GM19397 (cell line): ENCODE measurements around the gene FBXO10.
"Not testable (repeated sequence)": the region's sequence is repeated elsewhere in the genome, so short reads cannot be mapped to it uniquely, and the experiment has no call there.

Source experiments
- ATAC-seq: cut with Tn5 transposase; IDR thresholded peaks from one replicate; pipeline ENCODE4 v1.9.1; 2021; ENCODE audit warnings: mild to moderate bottlenecking, moderate library complexity; ENCODE audit not compliant: unreplicated experiment

The FBXO10 gene

DNA sequence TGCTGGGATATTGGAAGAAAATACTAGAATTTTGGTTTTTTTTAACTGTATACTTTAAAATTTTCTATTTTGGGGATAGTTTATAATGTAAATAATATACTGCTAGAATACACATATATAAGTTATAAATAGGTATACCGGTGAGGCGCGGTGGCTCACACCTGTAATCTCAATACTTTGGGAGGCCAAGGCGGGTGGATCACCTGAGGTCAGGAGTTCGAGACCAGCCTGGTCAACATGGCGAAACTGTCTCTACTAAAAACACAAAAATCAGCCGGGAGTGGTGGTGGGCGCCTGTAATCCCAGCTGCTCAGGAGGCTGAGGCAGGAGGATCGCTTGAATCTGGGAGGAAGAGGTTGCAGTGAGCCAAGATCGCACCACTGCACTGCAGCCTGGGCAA lies 61.8 kb downstream of the FBXO10 start:
- ATAC-seq = not testable (repeated sequence)

DNA sequence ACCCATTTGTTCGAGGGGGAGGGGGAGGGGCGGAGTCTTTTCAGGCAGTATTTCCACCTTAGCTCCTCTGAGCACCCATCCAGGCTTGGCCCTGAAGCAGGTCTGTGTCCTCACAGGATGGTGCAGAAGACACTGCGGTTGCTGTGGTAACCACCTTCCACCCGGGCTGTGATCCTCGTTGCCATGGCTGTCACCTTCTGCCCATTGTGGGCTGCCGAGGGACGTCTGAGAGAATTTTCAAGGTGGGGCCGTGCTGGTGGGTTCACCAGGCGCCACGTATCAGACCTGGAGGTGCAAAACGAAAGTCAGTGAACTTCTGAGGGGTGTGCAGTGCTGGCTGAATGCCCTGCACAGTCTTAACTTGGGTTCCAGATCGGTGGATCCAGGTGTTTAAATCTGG lies 63.7 kb downstream of the FBXO10 start:
- no peak for ATAC-seq

DNA sequence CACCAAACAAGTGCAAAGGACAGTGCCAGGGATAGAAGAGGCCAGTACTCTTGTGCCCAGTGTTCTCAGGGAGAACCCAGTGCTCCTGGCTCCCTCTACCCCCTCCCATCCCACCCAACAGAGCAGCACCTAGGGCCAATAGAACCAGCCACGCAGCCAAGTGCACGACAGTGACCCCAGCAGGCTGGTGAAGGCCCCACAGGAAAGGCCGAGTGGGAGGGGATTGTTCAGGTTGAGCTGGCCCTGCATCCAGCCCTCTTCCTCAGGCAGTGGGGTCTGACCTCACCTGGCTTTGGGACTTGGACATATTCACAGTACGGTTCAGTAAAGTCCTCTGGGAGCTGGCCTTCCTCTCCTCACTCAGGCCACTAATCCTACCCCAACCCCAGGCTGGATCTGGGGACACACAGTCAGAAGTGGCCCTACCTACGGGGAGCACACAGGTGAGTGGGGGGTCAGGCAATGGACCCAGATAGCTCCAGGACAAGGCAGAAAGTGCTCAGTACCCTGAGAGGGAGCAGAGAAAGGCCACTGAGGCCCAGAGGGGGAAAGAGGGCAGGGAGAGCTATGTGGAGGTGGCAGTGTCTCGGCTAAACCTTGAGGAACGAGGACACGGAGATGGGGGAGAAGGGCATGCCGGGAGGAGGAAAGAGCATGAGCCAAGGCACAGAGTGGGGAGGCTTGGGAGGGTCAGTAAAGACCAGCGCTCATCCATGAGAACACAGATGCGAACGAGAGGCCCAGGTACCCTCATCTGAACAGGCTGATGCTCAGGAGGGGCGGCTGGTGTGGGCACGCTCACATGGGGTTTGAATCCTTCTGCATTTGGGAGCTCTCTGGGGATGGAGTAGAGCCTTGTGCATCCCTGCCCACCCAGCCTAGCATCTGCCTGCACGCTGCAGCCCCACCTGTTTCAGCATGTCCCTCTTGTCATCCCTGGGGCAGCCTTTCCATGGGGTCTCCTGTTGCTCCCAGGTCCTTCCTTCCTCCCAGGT lies 64.9 kb downstream of the FBXO10 start:
- no peak for ATAC-seq

DNA sequence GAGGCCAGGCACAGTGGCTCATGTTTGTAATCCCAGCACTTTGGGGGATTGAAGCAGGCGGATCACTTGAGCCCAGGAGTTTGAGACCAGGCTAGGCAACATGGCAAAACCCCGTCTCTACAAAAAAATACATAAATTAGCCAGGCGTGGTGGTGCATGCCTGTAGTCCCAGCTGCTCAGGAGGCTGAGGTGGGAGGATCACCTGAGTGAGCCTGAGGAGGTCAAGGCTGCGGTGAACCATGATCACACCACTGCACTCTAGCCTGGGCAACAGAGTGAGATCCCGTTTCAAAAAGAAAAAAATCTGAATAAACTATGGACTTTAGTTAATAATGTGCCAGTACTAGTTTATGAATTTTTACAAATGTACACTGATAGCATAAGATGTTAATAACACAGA lies 66.1 kb downstream of the FBXO10 start:
- ATAC-seq = not testable (repeated sequence)

DNA sequence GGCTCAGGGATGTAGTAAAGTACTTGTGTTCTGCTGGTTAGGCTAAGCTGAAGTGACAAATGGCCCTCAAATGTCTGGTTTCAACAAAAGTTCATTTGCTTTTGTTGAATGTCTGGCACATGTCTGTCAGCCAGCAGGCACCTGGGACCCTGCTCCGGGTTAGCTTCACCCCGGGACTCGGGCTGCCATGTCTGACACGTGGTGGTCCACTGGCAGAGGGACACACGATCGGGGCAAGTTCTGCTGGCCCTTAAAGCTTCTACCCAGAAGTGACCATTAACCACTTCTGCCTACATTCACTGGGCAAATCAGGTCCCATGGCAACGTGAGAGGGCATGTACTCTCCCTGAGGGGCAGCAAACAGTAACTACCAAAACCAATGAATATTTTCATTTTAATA lies 66.6 kb downstream of the FBXO10 start:
- ATAC-seq = no peak

DNA sequence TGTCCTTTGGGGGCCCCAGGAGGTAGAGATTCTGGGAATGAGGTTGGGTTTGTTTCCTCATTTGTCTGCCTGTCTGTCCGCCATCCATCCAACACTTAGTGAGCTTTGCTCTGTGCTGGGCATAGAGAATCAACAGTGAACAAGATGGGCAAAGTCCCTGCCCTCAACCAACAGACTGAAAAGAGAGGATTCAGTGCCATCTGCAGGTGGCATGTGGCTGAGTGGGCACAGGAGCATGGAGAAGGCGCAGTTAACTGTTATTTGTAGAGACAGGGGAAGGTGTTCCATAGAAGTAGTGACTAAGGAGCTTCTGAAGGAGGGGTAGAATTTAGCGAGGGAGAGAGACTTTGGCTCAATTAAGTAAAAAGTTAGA lies 67.4 kb downstream of the FBXO10 start:
- ATAC-seq = no peak

DNA sequence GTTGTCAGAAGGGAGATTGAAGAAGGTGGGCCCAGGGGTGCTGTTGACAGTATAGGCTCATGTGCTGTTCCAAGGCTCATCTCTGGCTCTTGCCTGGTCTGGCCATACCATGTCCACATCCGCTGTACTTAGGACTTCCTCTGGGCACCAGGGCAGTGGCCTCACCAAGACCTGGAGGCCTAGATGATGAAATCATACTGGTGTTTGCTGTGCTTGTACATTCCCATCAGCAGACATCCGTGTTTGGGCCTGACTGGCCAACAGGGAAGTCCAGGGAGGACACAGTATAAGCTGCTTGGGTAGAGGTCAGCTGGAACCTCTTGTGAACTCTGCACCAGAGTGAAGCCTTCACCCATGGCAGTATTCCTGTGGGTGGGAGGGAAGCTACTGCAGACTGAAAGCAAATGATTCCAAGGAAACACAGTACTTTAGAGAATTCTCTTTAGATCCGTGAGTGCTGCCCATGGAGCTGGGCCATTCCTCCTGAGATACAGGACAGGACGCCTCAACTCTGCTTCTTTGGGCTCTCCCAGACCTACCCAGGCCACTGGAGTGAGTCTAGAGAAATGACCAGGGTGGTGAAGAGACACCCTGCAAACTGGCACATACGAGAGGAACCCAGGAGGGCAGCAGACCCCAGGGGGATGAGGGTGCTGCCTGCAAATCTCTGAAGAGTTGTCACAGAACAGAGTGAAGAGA lies 67.9 kb downstream of the FBXO10 start:
- no peak for ATAC-seq

DNA sequence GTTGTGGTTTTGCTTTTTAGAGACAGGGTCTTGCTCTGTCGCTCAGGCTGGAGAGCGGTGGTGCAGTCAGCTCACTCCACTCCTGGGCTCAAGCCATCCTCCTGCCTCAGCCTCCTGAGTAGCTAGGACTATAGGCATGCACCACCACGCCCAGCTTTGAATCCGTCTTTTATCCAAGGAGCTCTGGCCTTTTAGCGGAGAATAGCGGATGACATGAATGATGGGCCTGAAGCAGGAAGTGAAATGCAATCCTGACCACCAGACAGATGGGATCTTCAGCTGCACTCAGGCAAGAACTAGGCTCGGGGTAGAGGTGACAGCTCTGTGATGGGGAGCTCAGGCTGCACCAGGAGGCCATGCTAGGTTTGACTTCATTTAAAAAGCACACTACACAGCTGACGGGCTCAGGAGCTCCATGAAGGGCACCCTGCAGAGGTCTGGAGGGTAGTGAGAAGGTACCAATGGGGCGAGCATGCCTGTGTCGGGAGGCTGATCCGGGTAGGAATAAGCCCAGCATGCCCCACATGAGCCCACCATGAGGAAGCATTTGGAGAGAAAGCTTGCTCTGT lies 68.5 kb downstream of the FBXO10 start:
- no peak for ATAC-seq

DNA sequence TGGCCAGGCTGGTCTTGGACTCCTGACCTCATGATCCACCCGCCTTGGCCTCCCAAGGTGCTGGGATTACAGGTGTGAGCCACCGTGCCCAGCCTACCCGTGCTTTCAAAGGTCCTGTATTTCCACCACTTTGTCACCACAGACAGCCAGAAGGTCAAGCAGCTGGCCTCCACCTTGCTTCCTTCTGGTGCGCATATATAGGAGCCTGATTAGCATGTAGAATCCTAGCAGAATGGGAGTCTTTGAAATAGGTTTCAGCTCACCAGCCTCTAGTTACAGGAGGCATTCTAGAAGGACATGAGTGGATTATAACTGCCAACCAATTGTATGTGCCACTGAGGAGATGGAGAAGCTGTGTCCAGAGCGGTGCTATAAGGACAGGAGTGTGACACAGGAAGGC lies 71.6 kb downstream of the FBXO10 start:
- ATAC-seq = no peak

DNA sequence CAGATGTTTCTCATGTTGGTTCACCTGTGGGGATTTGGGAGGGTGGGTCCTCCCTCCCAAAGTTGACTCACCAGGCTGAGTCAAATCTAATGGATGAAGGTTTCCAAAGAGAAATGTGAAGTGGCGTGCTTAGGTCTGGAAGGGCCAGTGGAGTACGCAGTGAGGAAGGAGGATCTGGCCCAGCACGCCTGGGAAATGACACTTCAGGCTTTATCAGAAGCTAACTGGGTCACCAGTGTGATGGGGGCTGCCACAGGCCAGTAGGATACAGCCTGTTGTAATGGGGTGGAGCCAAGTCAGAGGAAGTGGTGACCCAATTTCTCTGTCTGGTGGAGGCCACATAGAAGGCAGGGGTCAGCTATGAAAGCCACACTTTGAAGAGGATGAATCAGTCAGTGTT lies 72.4 kb downstream of the FBXO10 start:
- ATAC-seq = no peak

DNA sequence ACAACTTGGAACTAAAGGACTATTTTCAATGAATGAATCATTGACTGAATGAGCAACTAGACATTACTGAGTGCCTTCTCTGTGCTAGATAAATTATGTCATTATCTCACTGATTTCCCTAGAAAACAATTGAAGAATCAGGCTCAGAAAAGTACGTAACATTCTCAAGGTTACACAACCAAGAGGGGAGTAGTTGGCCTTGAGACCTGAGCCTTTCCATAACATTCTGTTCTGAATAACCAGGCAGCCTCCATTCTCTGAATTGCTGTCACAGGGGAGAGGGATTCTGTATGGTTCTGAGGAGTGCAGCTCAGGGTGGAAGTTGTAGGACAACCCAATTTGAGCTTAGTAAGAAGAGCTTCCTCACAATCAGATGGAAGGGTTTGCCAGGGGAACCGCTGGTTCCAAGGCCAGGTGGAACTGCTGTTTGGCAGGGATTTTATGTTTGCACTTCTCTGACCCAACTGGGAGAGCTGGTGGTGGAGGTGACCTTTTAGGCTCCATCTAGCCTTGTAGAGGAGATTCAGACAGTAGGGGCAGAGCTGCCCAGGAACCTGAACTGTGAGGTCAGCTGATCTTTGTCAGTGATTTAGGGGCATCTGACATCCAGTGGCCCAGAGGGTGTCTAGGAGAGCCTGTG lies 74.1 kb downstream of the FBXO10 start:
- ATAC-seq = no peak

DNA sequence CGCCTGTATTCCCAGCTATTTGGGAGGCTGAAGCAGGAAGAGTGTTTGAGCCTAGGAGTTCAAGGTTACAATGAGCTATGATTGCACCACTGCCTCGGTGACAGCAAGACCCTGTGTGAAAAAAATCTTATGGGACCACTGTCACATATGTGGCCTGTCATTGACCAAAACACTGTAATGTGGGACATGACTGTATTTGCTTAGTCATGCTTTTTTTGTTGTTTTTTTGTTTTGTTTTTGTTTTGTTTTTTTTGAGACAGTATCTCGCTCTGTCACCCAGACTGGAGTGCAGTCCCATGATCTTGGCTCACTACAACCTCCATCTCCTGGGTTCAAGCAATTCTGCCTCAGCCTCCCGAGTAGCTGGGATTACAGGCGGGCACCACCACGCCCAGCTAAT lies 76.9 kb downstream of the FBXO10 start:
- ATAC-seq = no peak

DNA sequence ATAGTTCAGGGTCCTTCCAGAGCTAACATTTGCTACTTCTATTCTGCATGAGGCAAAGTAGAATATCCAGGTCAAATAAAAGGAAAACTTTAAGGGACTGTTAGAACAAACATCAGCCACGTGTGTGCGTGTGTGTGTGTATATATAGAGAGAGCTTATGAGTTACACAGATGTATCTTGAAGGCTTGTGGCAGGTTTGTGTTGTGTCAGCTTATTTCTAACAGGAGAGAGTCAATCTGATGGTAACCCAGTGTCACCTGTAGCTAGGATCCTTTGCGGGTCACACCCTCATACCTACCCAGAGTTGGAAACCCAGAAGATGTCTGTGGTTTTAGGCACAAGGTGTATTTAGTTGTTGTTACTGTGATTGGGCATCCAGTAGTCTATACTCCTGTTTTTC lies 77.7 kb downstream of the FBXO10 start:
- ATAC-seq = no peak

DNA sequence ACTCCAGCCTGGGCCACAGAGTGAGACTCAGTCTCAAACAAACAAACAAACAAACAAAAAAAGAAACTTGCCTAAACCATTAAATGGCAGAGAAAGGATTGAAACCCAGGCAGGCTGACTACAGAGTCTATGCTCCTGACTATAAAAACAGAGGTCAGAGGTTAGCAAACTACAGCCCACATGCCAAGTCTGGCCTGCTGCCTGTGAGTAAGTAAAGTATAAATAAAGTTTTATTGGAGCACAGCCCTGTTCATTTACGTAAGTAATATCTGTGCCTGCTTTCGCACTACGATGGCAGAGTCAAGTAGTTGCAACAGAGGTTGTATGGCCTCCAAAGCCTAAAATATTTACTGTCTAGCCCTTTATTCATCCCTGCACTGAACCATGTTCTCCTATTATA lies 78.9 kb downstream of the FBXO10 start:
- no peak for ATAC-seq

DNA sequence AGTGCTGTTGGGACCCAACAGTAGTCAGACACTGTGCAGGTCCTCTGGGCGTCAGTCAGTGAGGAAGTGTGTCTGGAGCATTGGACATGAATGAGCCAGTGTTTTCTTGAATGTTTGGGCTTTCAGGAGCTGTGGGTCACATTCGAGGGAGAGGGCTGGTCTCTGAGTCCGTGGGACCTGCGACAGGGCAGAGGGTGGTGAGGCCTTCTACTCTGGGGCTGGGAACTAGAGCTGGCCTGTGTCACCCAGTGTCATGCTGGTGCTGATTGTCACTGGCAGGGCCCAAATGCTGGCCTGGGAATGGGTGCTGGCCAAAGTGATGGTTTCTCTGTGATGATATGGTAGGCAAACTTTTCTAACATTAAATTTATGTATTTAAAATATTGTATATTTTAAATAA lies 80.2 kb downstream of the FBXO10 start:
- no peak for ATAC-seq

DNA sequence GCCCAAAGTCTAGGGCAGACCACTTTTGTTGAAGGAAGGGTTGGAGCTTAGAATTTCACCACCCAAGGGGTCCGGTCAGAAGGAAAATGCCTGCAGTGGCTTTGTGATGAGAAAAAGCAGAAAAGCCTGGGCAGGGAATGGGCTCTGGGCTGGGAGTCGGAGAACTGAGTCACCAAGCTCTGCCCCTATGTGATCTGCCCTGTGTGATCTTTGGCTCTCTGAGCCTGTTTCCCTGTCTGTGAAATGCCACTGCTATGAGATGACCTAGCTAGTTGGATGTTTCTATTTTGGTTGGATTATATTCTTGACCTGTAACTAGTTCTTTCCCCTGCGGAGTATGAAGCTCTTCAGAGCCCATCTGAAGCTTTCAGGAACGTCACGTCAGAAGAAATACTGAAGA lies 80.6 kb downstream of the FBXO10 start:
- ATAC-seq = no peak

DNA sequence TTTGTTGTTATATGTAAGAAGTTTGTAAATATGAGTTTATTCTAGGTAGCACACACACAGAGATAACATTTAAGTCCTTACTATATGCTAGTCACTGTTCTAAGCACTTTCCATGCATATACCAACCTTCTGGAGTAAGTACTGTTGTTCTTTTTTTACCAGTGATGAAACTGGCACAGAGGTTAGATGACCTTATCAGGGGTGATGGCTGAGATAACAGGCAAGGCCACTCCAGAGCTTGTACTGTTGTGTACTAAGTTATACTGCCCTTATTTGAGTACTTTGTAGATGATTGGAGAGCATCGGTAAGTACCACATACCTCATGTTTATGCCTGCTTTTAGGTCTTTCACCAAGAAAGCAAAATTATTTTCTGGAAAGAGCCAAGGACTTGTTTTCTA lies 84.2 kb downstream of the FBXO10 start:
- ATAC-seq = no peak

DNA sequence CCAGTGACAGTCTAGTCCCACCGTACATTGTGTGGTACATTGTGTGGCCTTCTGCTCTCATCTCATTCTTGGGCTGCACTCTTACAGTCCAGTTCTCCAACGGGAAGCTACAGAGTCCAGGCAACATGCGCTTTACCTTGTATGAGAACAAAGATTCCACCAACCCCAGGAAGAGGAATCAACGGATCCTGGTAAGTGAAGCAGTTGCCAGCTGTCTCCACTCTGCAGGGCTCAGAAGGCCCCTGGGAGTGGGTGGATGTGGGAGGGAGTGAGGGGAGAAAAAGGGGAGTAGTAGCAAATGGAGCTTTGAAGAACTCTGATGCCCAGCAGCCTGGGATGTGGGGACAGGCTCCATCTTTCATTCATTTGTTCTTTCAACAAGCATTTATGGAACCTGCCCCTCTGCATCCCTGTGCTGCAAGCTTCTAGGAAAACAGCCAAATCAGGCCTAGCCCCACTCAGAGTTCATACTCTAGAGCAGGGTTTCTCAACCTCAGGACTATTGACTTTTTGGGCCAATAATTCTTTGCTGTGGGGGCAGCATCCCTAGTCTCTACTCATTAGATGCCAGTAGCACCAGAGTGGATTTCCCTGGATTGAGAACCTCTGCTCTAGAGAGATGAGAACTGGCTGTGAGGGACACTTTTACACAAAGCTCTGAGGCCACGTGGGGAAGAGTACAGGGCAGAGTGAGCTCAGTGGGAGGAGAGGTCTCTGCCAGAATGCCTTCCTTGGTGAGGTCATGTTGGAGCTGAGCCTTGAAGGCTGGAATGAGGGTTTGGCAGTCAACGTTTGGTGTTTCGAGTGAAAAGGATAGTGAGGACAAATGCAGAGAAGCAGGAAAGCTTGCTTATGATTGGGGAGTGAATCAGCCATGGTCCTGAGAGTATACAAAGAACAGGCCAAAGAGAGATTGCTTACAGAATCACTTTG lies 89.3 kb downstream of the FBXO10 start:
- ATAC-seq = no peak

DNA sequence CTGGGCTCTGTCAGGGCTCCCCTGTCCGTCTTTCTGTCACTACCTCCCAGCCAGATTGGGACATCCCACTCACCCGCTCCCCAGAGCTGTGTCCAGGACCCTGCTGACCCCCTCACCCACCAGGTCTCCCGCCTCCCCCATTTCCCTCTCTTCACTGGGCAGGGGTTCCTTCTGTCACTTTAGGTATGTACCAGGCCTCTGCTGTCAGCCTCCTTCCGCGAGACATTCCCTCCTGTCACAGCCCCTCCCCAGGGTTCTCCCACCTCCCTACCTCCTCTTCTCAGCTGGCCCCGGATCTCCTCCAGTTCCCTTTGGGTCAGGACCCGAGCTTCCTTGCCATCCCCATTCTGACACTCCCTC lies 89.9 kb downstream of the FBXO10 start:
- ATAC-seq = no peak
